GM19328 (cell line): Measurements from ENCODE around the gene HMCN2.

ENCODE experiments used
- ATAC-seq: cut with Tn5 transposase; IDR thresholded peaks from one replicate; pipeline ENCODE4 v1.9.1; 2021; ENCODE audit warnings: mild to moderate bottlenecking, moderate library complexity; ENCODE audit not compliant: unreplicated experiment

HMCN2 gene

GRCh38 chr9:130288926-130289690 is 23.5 kb downstream of the HMCN2 start:
- ATAC-seq, result no peak

GRCh38 chr9:130289711-130290241 is 24.2 kb downstream of the HMCN2 start:
- ATAC-seq, result no peak

GRCh38 chr9:130290291-130291181 is 25.0 kb downstream of the HMCN2 start:
- ATAC-seq, result no peak

- ATAC-seq, result no peak
These were observed 25.9 kb downstream of the HMCN2 start for GRCh38 chr9:130291474-130291873.

GRCh38 chr9:130292106-130292505 is 26.5 kb downstream of the HMCN2 start:
- ATAC-seq, result no peak

- ATAC-seq, result no peak
These were observed 29.1 kb downstream of the HMCN2 start for GRCh38 chr9:130294664-130295063.

- ATAC-seq, result no peak
These were observed 29.9 kb downstream of the HMCN2 start for GRCh38 chr9:130295431-130295830.

- ATAC-seq, result no peak
These were observed 30.6 kb downstream of the HMCN2 start for GRCh38 chr9:130295945-130296782.

- ATAC-seq, result no peak
These were observed 31.2 kb downstream of the HMCN2 start for GRCh38 chr9:130296783-130297055.

GRCh38 chr9:130297371-130297770 is 31.8 kb downstream of the HMCN2 start:
- no peak for ATAC-seq

- no peak for ATAC-seq
These were observed 33.2 kb downstream of the HMCN2 start for GRCh38 chr9:130298662-130299279.

GRCh38 chr9:130299785-130300615 is 34.4 kb downstream of the HMCN2 start:
- ATAC-seq, result no peak

GRCh38 chr9:130300739-130301138 is 35.2 kb downstream of the HMCN2 start:
- no peak for ATAC-seq

- ATAC-seq, result no peak
These were observed 36.1 kb downstream of the HMCN2 start for GRCh38 chr9:130301483-130302286.

GRCh38 chr9:130302785-130303612 is 37.4 kb downstream of the HMCN2 start:
- ATAC-seq, result no peak

GRCh38 chr9:130303613-130304055 is 38.1 kb downstream of the HMCN2 start:
- no peak for ATAC-seq

GRCh38 chr9:130304116-130304515 is 38.6 kb downstream of the HMCN2 start:
- ATAC-seq, result no peak

- ATAC-seq, result no peak
These were observed 39.1 kb downstream of the HMCN2 start for GRCh38 chr9:130304643-130305042.
